DOHH2 (cell line): ENCODE results near the gene MOB1A.
A peak's percentile ranks its signal among the peaks of the same experiment; 100 is the strongest.

Experiments
- H3F3A ChIP-seq: fragments of 200-600 bp; sonication (generic), shearing (Covaris generic); 2 replicates; pipeline ENCODE4 v1.6.0; 2016; ENCODE audit warnings: antibody characterized with exemption, mild to moderate bottlenecking; ENCODE audit not compliant: control insufficient read depth, insufficient read depth
- H3K27ac ChIP-seq: fragments of 200-600 bp; sonication (generic); 2 replicates; pipeline ENCODE4 v1.5.1; 2014; ENCODE audit warnings: low read depth, mild to moderate bottlenecking, low read length, moderate library complexity
- H3K27me3 ChIP-seq: fragments of 200-600 bp; sonication (generic); 2 replicates; pipeline ENCODE4 v1.6.1; 2014; ENCODE audit warnings: mild to moderate bottlenecking, low read length, mixed read lengths; ENCODE audit not compliant: control insufficient read depth
- H3K36me3 ChIP-seq: fragments of 200-600 bp; sonication (generic); 2 replicates; pipeline ENCODE4 v1.6.1; 2014; ENCODE audit warnings: mild to moderate bottlenecking, low read length, moderate library complexity, mixed read lengths; ENCODE audit not compliant: control insufficient read depth
- H3K4me1 ChIP-seq: fragments of 200-600 bp; sonication (generic); 2 replicates; pipeline ENCODE4 v1.6.1; 2014; ENCODE audit warnings: mild to moderate bottlenecking, low read length, mixed read lengths; ENCODE audit not compliant: control insufficient read depth
- H3K4me2 ChIP-seq: fragments of 200-600 bp; sonication (generic); 2 replicates; pipeline ENCODE4 v1.6.0; 2014; ENCODE audit warnings: mild to moderate bottlenecking, low read length, moderate library complexity
- H3K4me3 ChIP-seq: fragments of 200-600 bp; sonication (generic); 2 replicates; pipeline ENCODE4 v1.5.1; 2014; ENCODE audit warnings: mild to moderate bottlenecking, low read length, mixed read lengths
- H3K79me2 ChIP-seq: fragments of 200-600 bp; sonication (generic); 2 replicates; pipeline ENCODE4 v1.6.1; 2014; ENCODE audit warnings: mild to moderate bottlenecking, low read length, mixed read lengths; ENCODE audit not compliant: control insufficient read depth
- H3K9me2 ChIP-seq: fragments of 200-600 bp; sonication (generic); replicated peaks from 2 replicates; pipeline ENCODE4 v1.6.1; 2014; ENCODE audit warnings: mild to moderate bottlenecking, low read length, mixed read lengths; ENCODE audit not compliant: control insufficient read depth
- H3K9me3 ChIP-seq: fragments of 200-600 bp; sonication (generic); 2 replicates; pipeline ENCODE4 v1.6.1; 2014; ENCODE audit warnings: antibody characterized with exemption, low read length, mixed read lengths; ENCODE audit not compliant: control insufficient read depth, insufficient read depth
- H4K20me1 ChIP-seq: fragments of 200-600 bp; sonication (generic); 2 replicates; pipeline ENCODE4 v1.6.0; 2014; ENCODE audit warnings: low read depth, mild to moderate bottlenecking, antibody characterized with exemption, low read length, moderate library complexity; ENCODE audit not compliant: control insufficient read depth, insufficient read depth
- EZH2phosphoT487 ChIP-seq: fragments of 200-600 bp; sonication (generic); IDR thresholded peaks from 2 replicates; pipeline ENCODE4 v1.6.1; 2017; ENCODE audit warnings: borderline replicate concordance, mild to moderate bottlenecking, antibody characterized with exemption, low read length, moderate library complexity, mixed read lengths
- TF ChIP-seq, protein P1 (sequence below): fragments of 200-600 bp; sonication (generic); IDR thresholded peaks from one replicate; pipeline ENCODE4 v1.5.1; 2014; ENCODE audit warnings: antibody characterized with exemption, mild to moderate bottlenecking, low read depth, low read length; ENCODE audit not compliant: poor library complexity, severe bottlenecking

The MOB1A gene

DNA sequence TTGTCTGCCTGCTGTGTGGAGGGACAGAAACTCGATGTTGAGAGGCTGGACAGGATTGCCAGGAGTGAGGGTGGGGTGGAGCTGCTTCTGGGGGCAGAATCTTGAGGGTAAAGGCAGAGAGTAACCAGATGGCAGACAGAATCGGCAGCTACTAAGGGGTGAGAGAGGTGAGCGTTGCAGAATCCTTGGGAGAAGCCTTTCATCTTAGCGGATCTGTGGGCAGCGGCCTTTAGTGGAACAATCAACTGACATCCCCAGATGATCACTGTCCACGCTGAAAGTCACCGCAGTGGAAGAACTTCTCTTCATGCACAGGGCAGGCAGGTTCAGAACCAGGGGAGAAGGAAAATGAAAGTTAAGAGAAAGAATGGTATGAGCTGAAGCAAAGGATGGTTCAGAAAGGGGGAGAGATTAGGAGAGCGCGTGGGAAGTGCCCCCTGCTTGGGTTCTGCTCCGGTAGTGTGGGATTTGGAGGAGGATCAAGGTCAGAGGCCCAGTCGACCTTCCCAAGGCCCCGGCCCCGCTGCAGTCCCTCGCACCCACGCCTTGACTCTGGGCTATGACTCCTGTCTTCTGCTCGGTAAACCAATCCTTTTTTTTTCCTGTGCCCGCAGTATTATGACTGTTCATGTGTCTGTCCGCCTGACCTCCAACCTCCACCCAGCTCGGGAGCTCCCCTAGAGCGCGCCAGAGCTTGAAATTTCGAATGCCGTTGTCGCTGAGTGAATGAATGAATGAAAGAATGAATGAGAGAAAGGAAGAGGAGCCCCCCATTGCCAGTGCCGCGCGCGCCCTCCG, 31.6 kb downstream of the MOB1A start:
- Histone ChIP-seq H3F3A (peaks cover 29% of the 10 kb centered on the region), H3K27ac (peak overlapping the region; percentile 33; the same call in 1 of the 2 replicates), H3K9me2 (no peaks in the 10 kb centered on the region), H4K20me1 (0 out of 2 replicates have a peak, but pooled peaks cover 2% of the 10 kb centered on the region), H3K27me3 (no peaks in the 10 kb centered on the region), H3K9me3 (no peaks in the 10 kb centered on the region), H3K79me2 (peaks cover 16% of the 10 kb centered on the region), H3K4me2 (peak overlapping the region; percentile 92), H3K4me1 (peaks cover 41% of the 10 kb centered on the region), H3K36me3 (peaks cover 26% of the 10 kb centered on the region), H3K4me3 (peak overlapping the region; percentile 90)
- TF ChIP-seq EZH2phosphoT487, result no peak
- TF ChIP-seq, protein P1, sequence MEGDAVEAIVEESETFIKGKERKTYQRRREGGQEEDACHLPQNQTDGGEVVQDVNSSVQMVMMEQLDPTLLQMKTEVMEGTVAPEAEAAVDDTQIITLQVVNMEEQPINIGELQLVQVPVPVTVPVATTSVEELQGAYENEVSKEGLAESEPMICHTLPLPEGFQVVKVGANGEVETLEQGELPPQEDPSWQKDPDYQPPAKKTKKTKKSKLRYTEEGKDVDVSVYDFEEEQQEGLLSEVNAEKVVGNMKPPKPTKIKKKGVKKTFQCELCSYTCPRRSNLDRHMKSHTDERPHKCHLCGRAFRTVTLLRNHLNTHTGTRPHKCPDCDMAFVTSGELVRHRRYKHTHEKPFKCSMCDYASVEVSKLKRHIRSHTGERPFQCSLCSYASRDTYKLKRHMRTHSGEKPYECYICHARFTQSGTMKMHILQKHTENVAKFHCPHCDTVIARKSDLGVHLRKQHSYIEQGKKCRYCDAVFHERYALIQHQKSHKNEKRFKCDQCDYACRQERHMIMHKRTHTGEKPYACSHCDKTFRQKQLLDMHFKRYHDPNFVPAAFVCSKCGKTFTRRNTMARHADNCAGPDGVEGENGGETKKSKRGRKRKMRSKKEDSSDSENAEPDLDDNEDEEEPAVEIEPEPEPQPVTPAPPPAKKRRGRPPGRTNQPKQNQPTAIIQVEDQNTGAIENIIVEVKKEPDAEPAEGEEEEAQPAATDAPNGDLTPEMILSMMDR, result no peak

DNA sequence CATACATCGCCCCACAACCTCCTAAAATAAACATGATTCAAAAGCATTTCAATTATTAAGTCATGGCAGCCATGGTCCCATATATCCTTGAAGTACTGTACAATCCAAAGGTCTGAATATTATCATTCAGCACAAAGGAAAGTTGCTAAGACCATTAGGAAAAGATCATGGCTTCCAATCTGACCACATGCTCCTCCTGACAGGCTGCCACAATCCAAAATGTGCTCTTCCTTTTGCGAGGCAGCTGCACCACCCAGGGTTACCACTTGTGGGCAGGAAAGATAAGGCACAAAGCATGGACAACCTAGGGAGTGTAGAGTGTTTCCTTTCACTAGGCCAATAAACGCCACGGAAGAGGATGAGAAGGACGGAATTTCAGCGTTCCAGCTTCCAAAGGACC, 36.3 kb downstream of the MOB1A start:
- H3K27me3 ChIP-seq, result no peaks in the 10 kb centered on the region
- H3K36me3 ChIP-seq, result peaks cover 21% of the 10 kb centered on the region
- H4K20me1 ChIP-seq, result no peaks in the 10 kb centered on the region
- H3K4me1 ChIP-seq, result peaks cover 9% of the 10 kb centered on the region
- H3K4me2 ChIP-seq, result no peak overlapping the region
- H3K9me2 ChIP-seq, result no peaks in the 10 kb centered on the region
- H3K4me3 ChIP-seq, result no peak overlapping the region
- no peaks in the 10 kb centered on the region for H3K9me3 ChIP-seq
- TF ChIP-seq, protein P1, result peak; percentile 45
- no peak for TF ChIP-seq EZH2phosphoT487
- H3K27ac ChIP-seq, result no peak overlapping the region
- H3F3A ChIP-seq, result no peaks in the 10 kb centered on the region
- peaks cover 13% of the 10 kb centered on the region for H3K79me2 ChIP-seq

DNA sequence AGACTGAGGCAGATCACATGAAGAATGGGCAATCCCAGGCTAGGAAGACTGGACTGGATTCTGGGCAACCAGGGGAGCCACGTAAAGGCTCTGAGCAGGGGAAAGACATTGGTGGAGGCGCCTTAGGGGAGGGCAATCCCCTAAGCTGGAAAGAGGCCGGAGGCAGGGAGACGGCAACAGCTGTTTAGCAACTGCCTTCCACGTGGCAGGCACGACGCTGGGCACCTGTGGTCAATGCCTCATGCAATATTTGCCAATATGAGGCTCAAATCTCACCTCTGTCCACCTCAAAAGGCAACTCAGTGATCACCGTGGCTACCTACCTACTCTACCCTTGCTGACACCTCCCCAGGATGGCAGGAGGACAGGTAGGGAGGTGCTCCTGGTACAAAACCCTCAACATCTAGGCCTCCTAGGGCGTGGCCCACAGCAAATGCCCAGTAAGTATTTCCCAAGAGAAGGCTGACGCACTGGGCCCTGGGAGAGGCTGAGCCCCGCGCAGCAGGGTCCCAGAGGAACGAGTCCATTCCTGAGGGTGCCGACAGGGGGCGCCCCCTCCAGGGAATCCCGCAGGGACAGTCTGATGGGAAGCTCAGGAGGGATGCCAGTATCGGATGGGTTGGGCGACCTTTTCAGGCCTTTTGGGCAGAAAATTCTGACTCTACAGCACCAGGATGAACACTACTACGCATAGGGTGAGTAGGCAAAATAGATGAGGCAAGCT, 39.9 kb downstream of the MOB1A start:
- Histone ChIP-seq H3K9me3 (no peaks in the 10 kb centered on the region), H3K9me2 (no peaks in the 10 kb centered on the region), H3K27me3 (no peaks in the 10 kb centered on the region), H3K4me1 (no peaks in the 10 kb centered on the region), H3K36me3 (peaks cover 29% of the 10 kb centered on the region), H3K4me2 (no peak overlapping the region), H3K4me3 (no peak overlapping the region), H3K79me2 (no peaks in the 10 kb centered on the region), H4K20me1 (no peaks in the 10 kb centered on the region), H3F3A (no peaks in the 10 kb centered on the region), H3K27ac (no peak overlapping the region)
- TF ChIP-seq EZH2phosphoT487, result no peak
- TF ChIP-seq, protein P1, result no peak
